CD4-positive, alpha-beta T cell treated with Interleukin-2 at 100 ng/mL for 4 hours (primary cell): ENCODE results near the gene AHRR.
"Not testable (repeated sequence)": the region's sequence is repeated elsewhere in the genome, so short reads cannot be mapped to it uniquely, and the experiment has no call there.

Experiments
- DNase-seq: peaks from one replicate; pipeline ENCODE4 v3.0.0-alpha.2; 2020; ENCODE audit warnings: low spot score

AHRR gene

DNA sequence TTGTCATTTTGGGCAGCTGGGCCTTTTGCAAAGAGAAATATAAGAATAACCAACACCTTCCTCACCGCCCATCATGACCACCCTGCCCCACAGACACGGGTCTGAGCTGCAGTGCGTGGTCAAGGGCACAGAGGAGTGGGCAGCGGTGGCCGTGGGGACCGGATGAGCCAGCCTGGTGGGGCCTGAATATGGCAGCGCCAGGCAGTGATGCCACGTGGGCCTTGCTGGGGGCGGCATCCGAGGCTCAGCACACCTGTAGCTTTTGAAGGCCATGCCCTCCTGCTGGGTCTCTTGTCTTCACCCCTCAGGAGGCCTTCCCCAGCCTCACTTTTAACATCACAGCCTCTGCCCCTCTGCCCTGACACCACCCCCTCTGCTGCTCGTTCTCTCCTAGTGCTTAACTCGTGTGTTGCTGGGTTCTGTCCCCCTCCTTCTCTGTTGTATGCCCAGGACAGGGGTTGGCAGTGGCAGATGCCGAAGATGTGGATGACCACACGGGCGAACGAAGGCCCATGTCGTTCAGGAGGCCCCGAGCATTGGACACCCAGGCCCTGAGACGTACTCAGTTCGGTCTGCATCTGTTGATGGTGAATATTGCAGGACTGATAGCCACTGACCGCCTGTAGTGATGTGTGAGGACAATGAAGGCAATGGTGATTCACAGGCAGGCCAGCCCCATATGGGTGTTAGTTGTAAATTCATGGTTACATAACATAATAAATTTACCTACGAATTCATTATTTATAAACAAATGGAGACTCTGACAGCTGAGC is 46.0 kb downstream of the AHRR start:
- no peak for DNase-seq

- DNase-seq, result no peak
These were observed 46.9 kb downstream of the AHRR start for GRCh38 chr5:368183-369084.

- no peak for DNase-seq
These were observed 47.8 kb downstream of the AHRR start for GRCh38 chr5:369151-369868.

DNA sequence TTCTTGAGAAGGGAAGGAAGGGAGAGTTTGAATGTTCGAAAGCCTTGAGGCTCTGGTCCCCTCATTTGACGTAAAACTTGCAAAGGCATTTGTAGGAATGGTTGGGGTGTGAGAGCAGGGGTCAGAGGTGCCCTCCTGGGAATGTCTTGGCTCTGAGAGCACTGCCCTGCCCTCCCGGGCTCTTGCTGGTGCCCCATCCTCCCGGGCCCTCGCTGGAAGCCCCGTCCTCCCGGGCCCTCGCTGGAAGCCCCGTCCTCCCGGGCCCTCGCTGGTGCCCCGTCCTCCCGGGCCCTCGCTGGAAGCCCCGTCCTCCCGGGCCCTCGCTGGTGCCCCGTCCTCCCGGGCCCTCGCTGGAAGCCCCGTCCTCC is 48.3 kb downstream of the AHRR start:
- DNase-seq, result not testable (repeated sequence)

- no peak for DNase-seq
These were observed 48.9 kb downstream of the AHRR start for GRCh38 chr5:370311-370958.

GRCh38 chr5:370959-371810 is 49.7 kb downstream of the AHRR start:
- no peak for DNase-seq

DNA sequence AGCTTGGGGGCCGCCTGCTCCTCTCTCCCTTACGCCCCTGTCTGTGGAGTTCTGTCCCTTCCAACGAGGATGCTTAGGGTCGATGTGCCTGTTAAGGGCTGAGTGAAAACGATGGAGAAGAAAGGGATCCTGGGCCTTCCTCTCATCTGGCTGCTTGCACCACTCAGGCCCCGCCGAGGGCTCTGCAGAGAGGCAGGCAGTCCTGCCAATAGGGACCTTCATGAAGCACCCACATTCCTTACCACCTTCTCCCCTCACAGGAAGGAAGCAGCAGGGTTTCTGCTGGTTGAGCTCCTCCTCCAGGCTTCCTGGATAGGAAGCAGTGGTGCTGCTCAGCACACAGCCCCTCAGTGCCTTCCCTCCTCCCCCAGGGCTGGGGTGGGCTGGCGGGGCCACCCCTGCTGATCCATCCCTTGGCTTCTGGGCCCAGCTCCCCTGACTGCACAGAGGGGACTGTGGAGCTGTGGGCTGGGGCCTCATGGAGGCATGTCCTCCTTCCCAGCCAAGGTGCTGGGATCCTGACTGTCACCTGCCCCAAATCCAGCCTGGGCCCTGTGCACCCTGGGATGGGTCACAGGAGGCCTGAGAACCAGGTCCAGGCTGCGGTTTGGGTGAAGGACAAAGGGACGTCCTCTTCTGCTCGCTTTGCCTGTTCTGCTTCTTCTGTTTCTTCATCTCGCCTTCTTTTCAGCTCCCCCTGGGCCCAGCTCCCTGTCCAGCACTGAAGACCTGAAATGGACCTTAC is 50.5 kb downstream of the AHRR start:
- no peak for DNase-seq

DNA sequence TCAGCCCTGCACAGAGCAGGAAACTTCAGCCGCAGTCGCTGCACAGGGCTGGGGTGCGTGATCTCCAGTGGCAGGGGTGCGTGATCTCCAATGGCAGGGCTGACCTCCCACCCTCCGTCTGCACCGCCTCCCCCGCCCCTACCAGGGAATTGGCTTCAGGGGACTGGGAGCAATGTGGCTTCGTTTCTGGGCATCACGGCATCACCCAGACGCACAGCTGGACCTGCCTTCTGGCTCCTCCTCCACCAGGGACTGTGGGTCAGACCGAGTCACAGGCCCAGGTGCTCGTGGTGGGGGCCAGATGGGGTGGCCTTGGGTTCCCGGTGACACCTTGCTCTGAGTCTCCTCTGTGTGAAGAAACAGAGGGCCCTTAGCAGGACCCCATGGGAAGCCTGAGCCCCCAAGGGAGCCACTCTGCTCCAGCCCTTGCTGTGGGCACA is 51.1 kb downstream of the AHRR start:
- no peak for DNase-seq

- DNase-seq, result no peak
These were observed 51.6 kb downstream of the AHRR start for GRCh38 chr5:372996-373709.

- DNase-seq, result peak; percentile 19
These were observed 52.4 kb downstream of the AHRR start for GRCh38 chr5:373710-374602.

GRCh38 chr5:374631-375335 is 53.3 kb downstream of the AHRR start:
- DNase-seq, result no peak

- DNase-seq, result no peak
These were observed 53.9 kb downstream of the AHRR start for GRCh38 chr5:375336-375920.

DNA sequence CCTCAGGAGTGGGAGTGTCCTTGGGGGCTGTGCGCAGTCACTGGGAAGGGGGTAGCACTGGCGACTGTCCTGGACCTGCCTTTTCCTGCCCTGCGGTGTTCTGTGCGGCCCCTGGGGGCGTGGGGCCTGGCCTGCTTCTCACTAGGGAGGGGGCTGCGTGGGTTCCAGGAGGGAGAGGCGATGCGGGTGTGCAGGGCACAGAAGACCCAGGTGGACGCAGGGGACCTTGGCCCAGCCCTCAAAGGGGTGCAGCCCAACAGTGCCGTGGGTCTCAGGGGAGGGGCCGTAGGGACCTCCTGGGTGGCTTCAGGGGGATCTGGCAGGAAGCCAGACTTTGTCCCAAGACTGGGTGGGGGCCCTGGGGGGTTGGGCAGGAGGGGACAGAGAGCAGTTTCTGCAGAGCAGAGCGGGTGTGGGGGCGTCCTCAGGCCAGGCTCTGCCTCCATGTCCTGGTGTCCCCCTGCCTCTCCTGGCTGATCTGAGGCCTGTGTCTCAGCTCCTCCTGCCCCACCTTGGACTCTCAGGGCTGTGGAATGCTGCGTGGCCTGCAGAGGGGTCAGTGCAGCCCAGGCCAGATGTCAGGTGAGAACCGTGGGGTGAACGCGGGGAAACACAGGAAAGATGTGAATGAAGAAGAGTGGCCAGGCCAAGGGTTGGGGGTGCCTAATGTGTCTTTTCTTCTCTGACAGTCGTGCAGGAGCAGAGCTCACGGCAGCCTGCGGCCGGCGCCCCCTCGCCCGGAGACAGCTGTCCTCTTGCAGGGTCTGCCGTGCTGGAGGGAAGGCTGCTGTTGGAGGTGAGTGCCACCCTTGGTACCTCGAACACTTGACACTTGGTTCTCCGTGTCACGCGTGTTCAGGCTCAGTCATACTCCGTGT is 54.6 kb downstream of the AHRR start:
- no peak for DNase-seq

- no peak for DNase-seq
These were observed 55.3 kb downstream of the AHRR start for GRCh38 chr5:376799-377325.

DNA sequence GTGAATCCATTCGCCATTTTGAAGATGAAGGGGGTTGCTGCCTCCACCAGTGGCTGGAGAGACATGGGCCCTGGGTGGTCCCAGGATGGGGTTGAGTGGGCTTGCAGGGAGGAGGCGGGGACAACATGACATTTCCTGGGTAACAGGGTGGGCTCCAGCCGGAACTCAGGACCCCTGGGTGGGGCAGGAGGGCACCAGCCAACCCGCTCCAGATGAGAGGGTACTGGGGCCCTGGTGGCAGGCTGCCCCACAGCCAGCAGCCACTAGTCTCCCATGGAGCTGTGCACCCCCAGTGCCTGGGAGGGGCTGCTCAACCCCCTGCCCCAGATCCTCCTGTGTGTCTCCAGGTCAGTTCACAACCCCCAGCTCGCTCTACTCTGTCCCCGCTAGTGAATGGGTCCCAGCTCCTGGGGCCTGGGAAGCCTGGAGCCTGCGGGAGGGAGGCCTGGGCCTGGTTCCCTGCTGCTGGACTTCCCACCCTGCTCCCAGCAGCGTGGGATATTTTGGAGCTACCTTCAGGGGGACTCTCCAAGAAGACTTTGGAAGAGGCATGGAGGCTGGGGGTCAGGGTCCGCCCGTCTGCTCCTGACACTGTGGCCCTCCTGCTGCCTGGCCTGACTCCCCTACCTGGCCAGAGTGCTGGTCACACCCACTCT is 55.9 kb downstream of the AHRR start:
- DNase-seq, result no peak
